PFSK-1 (cell line): ENCODE data around the gene APBB1.

Experiments used
- FOXP2 ChIP-seq: optimal IDR thresholded peaks from 2 replicates; pipeline ENCODE3; 2011; ENCODE audit warnings: borderline replicate concordance, control low read depth, inconsistent platforms; ENCODE audit not compliant: insufficient read depth; ENCODE audit errors: extremely low read length, extremely low read depth
- POLR2AphosphoS5 ChIP-seq: IDR thresholded peaks from 2 replicates; pipeline ENCODE4 v1.6.1; 2012; ENCODE audit warnings: low read depth, mild to moderate bottlenecking, control low read depth, low read length, moderate library complexity
- REST ChIP-seq, 2 experiments: IDR thresholded peaks; 2 replicates each; pipeline versions ENCODE4 v1.6.1 to v1.8.0; 2011 to 2012; ENCODE audit warnings: low read depth in 2 of 2, low read length in 2 of 2, control low read depth in 1 of 2, inconsistent platforms in 1 of 2, mild to moderate bottlenecking in 1 of 2, moderate library complexity in 1 of 2; ENCODE audit not compliant: insufficient read depth in 1 of 2
- SIN3A ChIP-seq: IDR thresholded peaks from 2 replicates; pipeline ENCODE4 v1.6.1; 2012; ENCODE audit warnings: mild to moderate bottlenecking, low read length, moderate library complexity, borderline replicate concordance; ENCODE audit not compliant: insufficient read depth
- TAF1 ChIP-seq: IDR thresholded peaks from 2 replicates; pipeline ENCODE4 v1.6.1; 2012; ENCODE audit warnings: low read length, control low read depth, borderline replicate concordance; ENCODE audit not compliant: insufficient read depth

GRCh38 chr11:6397156-6397555 lies 21.7 kb downstream of the APBB1 start:
- TF ChIP-seq REST (IDR thresholded peaks at IDR 0.05; ENCODE audit: insufficient read depth in 1 of 2, low read depth in 2 of 2, low read length in 2 of 2): no peak
- no peak for TF ChIP-seq TAF1
- TF ChIP-seq POLR2AphosphoS5: no peak
- TF ChIP-seq SIN3A: no peak
- TF ChIP-seq FOXP2: no peak
